H7 (cell line): ENCODE results near the gene CLPSL2. TPM values are rescaled to one million over a fixed set of nuclear protein-coding genes. Genes with fewer than 3 reads are reported as not detected.
"Not testable (repeated sequence)": the region's sequence is repeated elsewhere in the genome, so short reads cannot be mapped to it uniquely, and the experiment has no call there.

Experiments
- DNase-seq: peaks from one replicate; pipeline ENCODE4 v3.0.0; 2012
- H3K27me3 ChIP-seq: 2 replicates; pipeline ENCODE4 v1.6.0; 2011; ENCODE audit warnings: mild to moderate bottlenecking, low read length; ENCODE audit not compliant: control insufficient read depth, insufficient read depth
- H3K36me3 ChIP-seq: replicated peaks from 2 replicates; pipeline ENCODE4 v1.5.1; 2011; ENCODE audit warnings: low read length; ENCODE audit not compliant: control insufficient read depth, insufficient read depth
- H3K4me3 ChIP-seq: 2 replicates; pipeline ENCODE4 v1.5.1; 2011; ENCODE audit warnings: low read depth, mild to moderate bottlenecking, control low read depth, low read length, moderate library complexity; ENCODE audit not compliant: insufficient read depth
- total RNA-seq: library from RNA; depleted of rRNA; stranded (reverse); fragments of >200 nt; shearing (Covaris generic); gene quantifications from 2 replicates; pipeline ENCODE4 v1.2.3, GENCODE V29; 2014; rRNA removed

Gene CLPSL2, protein sequence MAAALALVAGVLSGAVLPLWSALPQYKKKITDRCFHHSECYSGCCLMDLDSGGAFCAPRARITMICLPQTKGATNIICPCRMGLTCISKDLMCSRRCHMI
- 4.2 and 10.8 TPM in 2 replicates for total RNA-seq

DNA sequence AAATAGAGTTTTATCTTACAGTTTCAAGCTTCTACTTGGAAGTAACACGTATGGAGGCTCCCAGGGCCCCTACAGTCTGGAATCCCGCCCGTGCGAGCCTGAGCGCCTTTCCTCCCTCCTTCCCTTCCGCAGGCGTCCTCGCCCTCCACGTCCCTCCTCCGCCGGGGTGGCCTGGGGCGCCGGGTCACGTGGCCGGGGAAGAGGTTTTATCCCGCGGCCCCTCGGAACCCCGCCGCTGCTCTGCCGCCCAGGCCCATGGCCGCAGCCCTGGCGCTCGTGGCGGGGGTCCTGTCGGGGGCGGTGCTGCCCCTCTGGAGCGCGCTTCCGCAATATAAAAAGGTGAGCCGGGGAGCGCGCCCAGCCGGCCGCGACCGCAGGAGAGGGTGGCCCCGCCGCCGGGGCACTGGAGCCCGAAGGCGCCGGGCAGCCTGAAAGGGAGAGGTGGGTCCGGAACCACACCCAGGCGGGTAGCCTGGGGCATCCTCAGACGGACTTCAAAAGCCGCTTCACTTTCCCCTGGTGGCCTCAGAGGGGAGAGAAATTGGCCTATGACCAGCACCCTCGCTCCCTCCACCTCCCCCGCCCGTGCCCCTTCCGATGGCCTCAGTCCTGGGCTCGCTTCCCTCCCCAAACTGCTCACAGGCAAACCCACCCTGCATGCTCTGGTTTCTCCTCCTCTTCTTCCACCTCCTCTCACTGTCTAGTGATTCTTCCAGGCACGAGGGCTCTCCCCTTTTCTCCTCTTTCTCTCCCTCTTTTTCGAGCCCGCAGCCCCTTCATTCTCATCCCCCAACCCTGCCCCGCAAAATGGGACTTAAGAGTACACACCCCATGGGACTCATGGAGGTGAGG lies at the start of gene CLPSL2:
Gene CLPSL2, plus strand, starts transcription at position 235 of the 852 bp plus-strand sequence. Its CDS starts 21 bp downstream, at position 256.
- Histone ChIP-seq H3K36me3 (no peaks in the 10 kb centered on the region), H3K27me3 (peaks cover 5% of the 10 kb centered on the region), H3K4me3 (peak within 1 kb of the TSS; percentile 68)
- DNase-seq, result peak; percentile 90

DNA sequence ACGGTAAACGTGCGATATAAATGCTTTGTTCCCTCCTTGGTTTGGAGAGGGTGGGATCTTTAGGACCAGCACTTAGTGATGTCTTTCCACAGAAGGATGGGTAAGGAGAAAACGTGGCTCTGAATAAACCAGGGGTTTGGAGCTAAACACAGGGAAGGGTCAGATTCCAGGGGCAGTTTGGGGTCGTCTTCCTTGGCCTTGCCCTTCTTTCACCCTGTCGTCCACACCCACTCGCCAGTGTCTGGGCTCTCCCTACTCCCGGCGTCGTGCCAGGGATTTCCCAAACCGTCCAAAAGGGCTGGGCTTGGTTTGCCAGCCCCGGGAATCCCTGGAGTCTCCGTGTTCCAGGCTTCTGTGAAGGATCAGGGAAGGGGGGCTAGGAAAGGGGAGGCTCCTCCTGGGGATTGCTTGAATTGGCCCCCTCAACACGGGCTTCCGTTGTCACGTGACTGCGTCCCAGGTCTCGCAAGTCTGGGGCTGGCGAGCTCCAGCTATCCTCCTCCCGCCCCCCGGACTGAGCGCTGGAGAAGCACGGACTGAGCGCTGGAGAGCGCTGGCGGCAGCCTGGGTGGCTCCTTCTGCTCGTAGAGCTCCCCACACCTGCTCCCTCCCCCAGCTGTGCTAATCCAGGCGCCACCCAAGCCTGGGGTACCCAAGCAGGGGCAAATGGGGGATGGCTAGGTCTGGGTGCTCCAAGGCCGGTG lies 49.0 kb upstream of the CLPSL2 start:
- Histone ChIP-seq H3K36me3 (no peaks in the 10 kb centered on the region), H3K4me3 (peak overlapping the region; percentile 84), H3K27me3 (no peaks in the 10 kb centered on the region; the same call in 1 of the 2 replicates)
- peak; percentile 87 for DNase-seq

DNA sequence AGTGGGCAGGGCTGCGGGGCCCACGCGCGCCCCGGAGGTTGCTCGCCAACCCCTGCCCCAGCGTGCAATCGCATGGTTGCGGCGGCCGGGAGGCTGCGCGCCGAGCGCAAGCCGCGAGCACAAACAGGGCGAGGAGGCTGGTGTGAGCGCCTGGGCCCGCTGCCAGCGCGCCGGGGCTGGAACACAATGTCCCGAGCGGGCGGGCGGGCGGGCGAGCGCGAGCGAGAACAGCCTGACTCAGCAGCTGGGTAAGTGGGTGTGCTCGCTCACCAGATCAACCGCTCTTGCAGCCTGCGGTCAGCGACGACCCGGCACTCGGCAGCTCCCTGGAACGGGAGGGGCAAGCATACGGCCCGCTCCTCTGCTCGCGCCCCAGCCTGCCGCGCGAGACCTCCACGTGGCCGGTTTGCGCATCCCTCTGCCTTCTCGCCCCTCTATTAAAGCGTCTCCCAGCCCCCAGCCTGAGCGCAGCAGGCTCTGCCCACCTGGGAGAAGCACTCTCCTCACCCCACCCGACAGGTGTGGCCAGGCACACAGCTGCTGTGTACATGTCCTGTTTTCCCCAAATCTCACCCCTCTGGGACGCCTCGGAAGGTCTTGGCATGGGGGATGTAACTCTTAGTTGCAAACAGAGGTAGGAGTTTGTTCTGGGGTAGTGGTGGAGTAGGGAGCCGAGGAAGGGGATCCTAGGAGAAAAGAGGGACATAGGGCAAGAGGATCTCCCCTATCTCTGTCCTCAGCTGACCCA lies 48.3 kb upstream of the CLPSL2 start:
- peak; percentile 88 for DNase-seq
- Histone ChIP-seq H3K36me3 (no peaks in the 10 kb centered on the region), H3K27me3 (no peaks in the 10 kb centered on the region; the same call in 1 of the 2 replicates), H3K4me3 (peak overlapping the region; percentile 84)

DNA sequence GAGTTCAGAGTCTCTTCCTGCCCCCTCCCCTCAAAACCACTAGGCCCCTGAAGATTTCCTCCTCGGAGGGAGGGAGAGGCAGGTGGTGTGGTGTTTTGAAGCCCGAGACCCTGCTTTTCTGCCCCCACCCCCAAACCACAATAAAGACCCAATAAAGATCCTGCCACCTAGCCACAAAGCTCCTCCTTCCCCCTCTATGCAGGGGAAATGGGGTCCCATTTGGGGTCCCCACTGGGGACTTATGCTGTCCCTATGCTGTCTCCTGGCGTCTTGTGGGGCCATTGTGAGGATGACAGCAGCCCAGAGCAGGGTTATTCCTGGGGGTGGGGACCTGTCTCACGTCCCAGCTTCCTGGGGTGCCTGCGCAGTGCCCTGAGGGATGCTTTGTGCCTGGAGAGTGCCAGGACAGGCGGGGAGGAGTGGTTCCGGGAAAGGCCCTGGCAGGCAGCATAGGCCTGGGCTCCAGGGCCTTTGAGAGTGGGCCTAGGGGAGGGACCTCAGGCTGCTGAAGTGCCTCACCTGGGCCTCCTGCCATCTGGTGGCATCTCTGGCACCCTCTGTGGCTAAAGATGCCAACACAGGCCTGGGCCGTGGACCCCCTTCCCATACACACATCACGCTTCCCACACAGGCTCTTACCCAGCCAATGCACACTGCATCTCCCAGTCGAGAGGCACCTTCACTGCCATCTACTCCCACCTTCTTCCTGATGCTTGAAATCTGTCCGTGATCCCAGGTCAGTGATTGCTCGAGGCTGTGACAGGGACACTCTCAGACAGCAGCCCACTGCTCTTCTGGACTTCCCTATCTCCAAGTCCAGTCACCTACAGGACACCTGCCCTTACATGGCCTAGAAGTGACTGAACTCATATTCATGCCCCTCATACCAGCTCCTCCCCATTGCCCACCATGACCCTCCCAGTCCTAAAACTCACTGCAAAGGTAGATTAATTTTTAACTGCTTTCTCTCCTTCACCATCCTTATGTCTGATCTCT lies 47.4 kb upstream of the CLPSL2 start:
- DNase-seq, result peak; percentile 63
- H3K36me3 ChIP-seq, result no peaks in the 10 kb centered on the region
- no peak overlapping the region for H3K4me3 ChIP-seq
- no peaks in the 10 kb centered on the region; the same call in 1 of the 2 replicates for H3K27me3 ChIP-seq

DNA sequence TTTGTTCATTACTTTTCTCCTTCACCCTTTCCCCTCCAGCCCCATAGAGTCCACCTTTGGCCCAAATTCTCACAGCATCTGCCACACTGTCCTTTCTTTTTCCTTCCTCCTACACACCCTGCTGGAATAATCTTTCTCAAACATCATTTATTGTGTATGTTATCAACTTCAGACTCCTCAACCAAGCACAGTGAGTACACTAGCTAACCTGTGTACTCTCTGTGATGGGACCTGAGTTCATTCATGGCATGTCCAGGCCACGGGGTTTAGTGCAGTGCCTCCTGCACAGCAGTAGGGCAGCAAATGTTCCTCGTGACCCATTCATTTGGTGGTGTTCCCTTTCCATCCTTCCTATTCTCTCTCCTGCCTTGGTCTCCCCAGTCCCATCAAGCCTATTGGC lies 46.7 kb upstream of the CLPSL2 start:
- Histone ChIP-seq H3K4me3 (no peak overlapping the region), H3K27me3 (no peaks in the 10 kb centered on the region; the same call in 1 of the 2 replicates), H3K36me3 (no peaks in the 10 kb centered on the region)
- peak; percentile 15 for DNase-seq

DNA sequence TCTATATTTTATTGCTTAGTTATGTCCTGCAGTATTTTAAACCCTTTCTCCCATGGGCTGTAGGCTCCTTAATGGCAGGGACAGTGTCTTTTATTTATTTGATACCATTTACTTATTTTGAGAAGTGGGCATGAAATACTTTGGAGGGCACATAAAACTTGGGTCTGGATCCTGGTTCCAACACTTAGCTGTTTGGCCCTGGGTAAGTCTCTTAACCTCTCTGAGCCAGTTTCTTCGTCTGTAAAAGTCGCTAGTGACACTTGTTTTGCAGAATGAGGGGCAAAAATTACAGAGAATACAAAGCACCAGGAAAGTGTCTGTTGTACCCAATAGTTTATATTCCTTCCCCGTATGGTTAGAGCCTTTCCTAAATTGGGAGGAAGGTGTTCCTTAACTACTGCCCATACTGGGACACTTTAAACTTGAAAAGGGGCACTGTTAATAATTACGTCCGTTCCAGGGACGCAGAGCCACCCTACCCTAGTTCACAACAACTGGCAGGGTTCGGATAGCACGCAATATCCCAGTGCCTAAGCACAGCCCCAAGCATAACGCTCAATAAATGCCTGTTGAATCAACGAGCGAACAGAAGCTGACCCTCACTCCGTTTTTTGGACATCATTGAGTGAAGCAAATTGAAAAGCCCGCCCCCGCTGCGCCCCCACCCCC lies 45.5 kb upstream of the CLPSL2 start:
- Histone ChIP-seq H3K4me3 (peak overlapping the region; percentile 77), H3K36me3 (no peaks in the 10 kb centered on the region), H3K27me3 (no peaks in the 10 kb centered on the region; the same call in 1 of the 2 replicates)
- no peak for DNase-seq

DNA sequence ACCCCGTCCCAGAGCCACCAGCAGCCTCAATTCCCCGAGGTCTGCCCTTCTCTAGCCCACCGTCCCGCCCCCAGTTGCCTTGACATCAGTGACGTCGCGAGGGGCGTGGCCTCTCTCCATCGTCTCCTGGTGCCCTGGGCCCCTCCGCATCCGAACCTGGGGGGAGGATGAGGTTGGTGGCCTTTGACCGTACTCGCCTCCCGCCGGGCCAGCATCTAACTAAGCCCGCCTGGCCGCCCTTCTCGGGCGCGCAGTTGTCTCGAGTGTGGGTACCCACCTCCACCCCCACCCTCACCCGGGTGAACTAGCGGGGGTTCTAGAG lies 45.0 kb upstream of the CLPSL2 start:
- DNase-seq, result peak; percentile 98
- Histone ChIP-seq H3K4me3 (peak overlapping the region; percentile 77), H3K36me3 (no peaks in the 10 kb centered on the region), H3K27me3 (no peaks in the 10 kb centered on the region; the same call in 1 of the 2 replicates)

DNA sequence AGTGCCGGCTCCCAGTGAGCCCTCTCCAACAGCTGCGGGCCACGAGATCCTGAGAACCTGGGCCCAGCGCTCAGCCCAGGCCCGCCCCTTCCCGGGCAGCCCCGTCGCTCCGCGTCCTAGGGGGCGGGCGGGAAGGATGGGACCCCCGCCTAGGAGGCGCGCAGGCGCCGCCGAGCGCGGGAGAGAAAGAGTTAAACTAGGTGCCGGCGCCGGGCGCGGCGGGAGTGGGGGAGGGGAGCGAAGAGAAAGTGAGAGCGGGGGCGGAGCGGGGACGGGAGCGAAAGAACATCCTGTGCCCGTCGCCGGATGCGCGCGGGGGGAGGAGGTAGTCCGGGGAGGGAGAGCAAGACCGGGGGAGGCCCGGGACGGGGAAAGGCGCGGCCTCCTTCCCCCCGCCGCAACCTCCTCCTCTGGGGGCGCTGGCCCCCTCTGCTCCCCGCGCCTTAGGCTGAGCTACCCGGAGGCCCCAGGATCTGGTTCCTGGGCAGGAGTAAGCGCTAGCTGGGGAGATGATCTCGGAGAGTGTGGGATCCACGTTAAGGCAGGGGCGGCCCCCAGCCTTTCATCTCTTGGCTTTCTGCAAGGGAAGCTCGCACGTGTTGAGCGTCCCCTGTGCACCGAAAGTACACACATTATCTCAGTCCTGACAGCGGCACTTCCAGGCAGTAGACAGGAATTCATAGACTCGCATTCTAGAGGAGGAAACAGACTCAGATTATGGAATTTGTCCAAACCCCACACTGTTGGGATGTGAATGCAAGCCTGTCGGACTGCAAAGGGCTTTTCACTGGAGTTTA lies 44.5 kb upstream of the CLPSL2 start:
- H3K36me3 ChIP-seq, result no peaks in the 10 kb centered on the region
- no peaks in the 10 kb centered on the region; the same call in 1 of the 2 replicates for H3K27me3 ChIP-seq
- DNase-seq, result peak; percentile 98
- H3K4me3 ChIP-seq, result peak overlapping the region; percentile 77

DNA sequence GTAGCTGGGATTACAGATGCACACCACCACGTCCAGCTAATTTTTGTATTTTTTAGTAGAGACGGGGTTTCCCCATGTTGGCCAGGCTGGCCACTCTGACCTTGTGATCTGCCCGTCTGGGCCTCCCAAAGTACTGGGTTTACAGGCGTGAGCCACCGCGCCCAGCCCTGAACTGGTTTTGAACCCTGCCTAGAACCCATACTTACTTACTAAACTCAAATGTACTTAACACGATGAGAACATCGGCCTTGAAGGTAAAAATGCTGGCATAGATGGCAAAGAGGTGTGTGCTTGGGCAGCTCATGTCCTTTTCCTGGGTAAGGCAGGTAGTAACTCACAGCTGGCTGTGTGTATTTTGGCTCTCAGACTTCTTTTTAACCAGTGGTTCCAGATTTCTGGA lies 42.8 kb upstream of the CLPSL2 start:
- no peak for DNase-seq
- no peaks in the 10 kb centered on the region for H3K36me3 ChIP-seq
- H3K27me3 ChIP-seq, result no peaks in the 10 kb centered on the region
- no peak overlapping the region for H3K4me3 ChIP-seq

DNA sequence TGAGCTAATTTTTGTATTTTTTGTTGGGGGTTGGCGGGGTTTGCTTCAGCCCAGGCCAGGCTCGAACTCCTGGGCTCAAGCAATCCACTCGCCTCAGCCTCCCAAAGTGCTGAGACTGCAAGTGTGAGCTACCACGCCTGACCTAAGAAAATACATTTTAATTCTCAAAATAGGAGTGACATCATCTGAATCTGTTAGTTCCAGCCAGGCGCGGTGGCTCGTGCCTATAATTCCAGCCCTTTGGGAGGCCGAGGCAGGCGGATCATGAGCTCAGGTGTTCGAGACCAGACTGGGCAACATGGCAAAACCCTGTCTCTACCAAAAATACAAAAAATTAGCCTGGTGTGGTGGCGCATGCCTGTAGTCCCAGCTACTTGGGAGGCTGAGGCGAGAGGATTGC lies 42.1 kb upstream of the CLPSL2 start:
- H3K27me3 ChIP-seq, H3K36me3 ChIP-seq, DNase-seq, H3K4me3 ChIP-seq: not testable (repeated sequence)

DNA sequence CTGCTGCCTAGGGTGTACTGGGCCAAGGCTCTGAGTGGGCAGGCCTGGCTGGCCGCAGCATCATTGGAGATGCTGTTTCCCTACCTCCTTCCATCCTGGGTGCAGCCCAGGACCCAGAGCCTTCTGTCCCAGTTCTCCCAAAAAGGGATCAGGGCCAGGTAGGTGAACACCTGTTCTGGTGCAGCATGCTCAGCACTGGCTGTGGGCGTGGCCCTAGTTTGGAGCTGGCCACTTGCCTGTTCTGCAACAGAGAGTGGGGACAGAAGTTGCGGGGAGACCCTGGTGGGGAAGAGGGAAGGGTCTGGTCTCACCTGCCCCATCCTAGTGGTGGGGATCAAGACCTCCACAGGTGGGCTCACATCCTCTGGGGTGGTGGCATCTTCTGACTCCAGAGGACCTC lies 40.9 kb upstream of the CLPSL2 start:
- Histone ChIP-seq H3K4me3 (no peak overlapping the region), H3K27me3 (no peaks in the 10 kb centered on the region), H3K36me3 (no peaks in the 10 kb centered on the region)
- peak; percentile 13 for DNase-seq

DNA sequence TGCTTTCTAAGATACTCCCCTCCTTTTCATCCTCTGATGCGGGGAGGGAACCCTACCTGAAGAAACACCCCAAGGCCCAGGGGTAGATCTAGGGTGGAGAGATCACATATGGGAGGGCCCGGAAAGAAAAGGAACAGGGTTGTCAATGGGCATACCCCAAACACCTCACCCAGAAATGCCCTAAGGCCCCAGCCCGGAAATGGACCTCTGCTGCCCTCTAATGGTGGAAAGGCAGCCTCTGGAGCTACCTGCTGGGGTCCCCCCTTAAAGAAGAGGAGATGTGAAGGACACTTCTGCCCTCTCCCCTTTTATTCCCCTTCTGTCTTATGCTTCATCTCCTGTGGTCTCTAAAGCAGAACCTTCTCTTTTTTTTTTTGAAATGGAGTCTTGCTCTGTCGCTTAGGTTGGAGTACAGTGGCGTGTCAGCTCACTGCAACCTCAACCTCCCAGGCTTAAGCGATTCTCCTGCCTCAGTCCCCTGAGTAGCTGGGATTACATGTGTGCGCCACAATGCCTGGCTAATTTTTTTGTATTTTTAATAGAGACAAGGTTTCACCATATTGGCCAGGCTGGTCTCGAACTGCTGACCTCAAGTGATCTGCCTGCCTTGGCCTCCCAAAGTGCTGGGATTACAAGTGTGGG lies 40.0 kb upstream of the CLPSL2 start:
- H3K4me3 ChIP-seq, result no peak overlapping the region
- no peaks in the 10 kb centered on the region for H3K36me3 ChIP-seq
- DNase-seq, result peak; percentile 92
- no peaks in the 10 kb centered on the region for H3K27me3 ChIP-seq
